A549 (cell line): Measurements from ENCODE around the gene RHCG.

Source experiments
- CHD2 ChIP-seq: fragments of 150-350 bp; IDR thresholded peaks from 2 replicates; pipeline ENCODE4 v1.6.1; 2014; ENCODE audit warnings: low read length; ENCODE audit not compliant: partially characterized antibody
- EP300 ChIP-seq, 2 experiments: fragments of >200 bp; sonication (Bioruptor Twin); formaldehyde crosslinking; IDR thresholded peaks; 2 replicates in 1 of 2; 3 replicates in 1 of 2; pipeline ENCODE4 v1.6.1; 2016 to 2017
- HDAC2 ChIP-seq: fragments of 200-600 bp; sonication (generic); IDR thresholded peaks from 2 replicates; pipeline ENCODE4 v1.6.1; 2016
- POLR2A ChIP-seq: IDR thresholded peaks from 2 replicates; pipeline ENCODE4 v1.6.1; 2012; ENCODE audit warnings: mild to moderate bottlenecking, low read length
- TF ChIP-seq, protein P1 (sequence below): fragments of >200 bp; sonication (Bioruptor Twin); formaldehyde crosslinking; IDR thresholded peaks from 3 replicates; pipeline ENCODE4 v1.5.1; 2016
- TF ChIP-seq, protein P2 (sequence below): fragments of 450-650 bp; IDR thresholded peaks from 2 replicates; pipeline ENCODE4 v1.6.1; 2014; ENCODE audit warnings: antibody characterized with exemption

DNA sequence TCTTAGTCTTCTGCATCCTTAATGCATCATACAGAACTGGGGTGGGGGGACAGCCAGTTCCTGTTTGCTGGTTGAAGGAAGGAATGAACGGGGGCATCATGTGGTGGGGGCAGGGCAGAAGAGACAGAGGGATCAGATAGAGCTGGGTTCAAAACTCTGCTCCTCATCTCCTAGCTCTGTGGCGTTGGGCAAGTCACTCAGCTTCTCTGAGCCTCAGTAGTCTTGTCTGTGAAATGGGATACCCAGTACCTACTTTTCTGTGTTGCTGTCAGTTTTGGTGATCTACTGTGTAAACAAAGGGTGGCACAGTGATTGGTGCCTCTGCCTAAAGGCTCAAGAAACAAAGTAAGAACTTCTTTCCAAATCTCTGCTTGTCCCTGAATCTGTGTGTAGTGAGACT, 36.3 kb downstream of the RHCG start:
- TF ChIP-seq, protein P1, sequence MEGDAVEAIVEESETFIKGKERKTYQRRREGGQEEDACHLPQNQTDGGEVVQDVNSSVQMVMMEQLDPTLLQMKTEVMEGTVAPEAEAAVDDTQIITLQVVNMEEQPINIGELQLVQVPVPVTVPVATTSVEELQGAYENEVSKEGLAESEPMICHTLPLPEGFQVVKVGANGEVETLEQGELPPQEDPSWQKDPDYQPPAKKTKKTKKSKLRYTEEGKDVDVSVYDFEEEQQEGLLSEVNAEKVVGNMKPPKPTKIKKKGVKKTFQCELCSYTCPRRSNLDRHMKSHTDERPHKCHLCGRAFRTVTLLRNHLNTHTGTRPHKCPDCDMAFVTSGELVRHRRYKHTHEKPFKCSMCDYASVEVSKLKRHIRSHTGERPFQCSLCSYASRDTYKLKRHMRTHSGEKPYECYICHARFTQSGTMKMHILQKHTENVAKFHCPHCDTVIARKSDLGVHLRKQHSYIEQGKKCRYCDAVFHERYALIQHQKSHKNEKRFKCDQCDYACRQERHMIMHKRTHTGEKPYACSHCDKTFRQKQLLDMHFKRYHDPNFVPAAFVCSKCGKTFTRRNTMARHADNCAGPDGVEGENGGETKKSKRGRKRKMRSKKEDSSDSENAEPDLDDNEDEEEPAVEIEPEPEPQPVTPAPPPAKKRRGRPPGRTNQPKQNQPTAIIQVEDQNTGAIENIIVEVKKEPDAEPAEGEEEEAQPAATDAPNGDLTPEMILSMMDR: no peak
- no peak for TF ChIP-seq HDAC2
- no peak for TF ChIP-seq POLR2A
- TF ChIP-seq EP300 (IDR thresholded peaks at IDR 0.05): no peak
- TF ChIP-seq, protein P2, sequence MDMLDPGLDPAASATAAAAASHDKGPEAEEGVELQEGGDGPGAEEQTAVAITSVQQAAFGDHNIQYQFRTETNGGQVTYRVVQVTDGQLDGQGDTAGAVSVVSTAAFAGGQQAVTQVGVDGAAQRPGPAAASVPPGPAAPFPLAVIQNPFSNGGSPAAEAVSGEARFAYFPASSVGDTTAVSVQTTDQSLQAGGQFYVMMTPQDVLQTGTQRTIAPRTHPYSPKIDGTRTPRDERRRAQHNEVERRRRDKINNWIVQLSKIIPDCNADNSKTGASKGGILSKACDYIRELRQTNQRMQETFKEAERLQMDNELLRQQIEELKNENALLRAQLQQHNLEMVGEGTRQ: no peak
- no peak for TF ChIP-seq CHD2
